ENCODE data around the gene RNF222.
"Not testable (repeated sequence)": the region's sequence is repeated elsewhere in the genome, so short reads cannot be mapped to it uniquely, and the experiment has no call there.

Gene RNF222

GRCh38 chr17:8353736-8354135 is 43.9 kb downstream of the RNF222 start:
- Mint-ChIP-seq H3K4me3 (no peak overlapping the region), H3K36me3 (peaks cover 4% of the 10 kb centered on the region), H3K4me1 (no peaks in the 10 kb centered on the region), H3K9me3 (no peaks in the 10 kb centered on the region), H3K27ac (no peak overlapping the region), H3K27me3 (peaks cover 22% of the 10 kb centered on the region)
- ATAC-seq: no peak

- no peaks in the 10 kb centered on the region for H3K4me1 Mint-ChIP-seq
- H3K9me3 Mint-ChIP-seq: no peaks in the 10 kb centered on the region
- H3K27ac Mint-ChIP-seq: no peak overlapping the region
- H3K4me3 Mint-ChIP-seq: no peak overlapping the region
- no peaks in the 10 kb centered on the region for H3K36me3 Mint-ChIP-seq
- peaks cover 48% of the 10 kb centered on the region for H3K27me3 Mint-ChIP-seq
- no peak for ATAC-seq
These were observed 47.3 kb downstream of the RNF222 start for GRCh38 chr17:8350339-8350738.

- H3K27me3 Mint-ChIP-seq: peaks cover 43% of the 10 kb centered on the region
- H3K4me1 Mint-ChIP-seq, H3K36me3 Mint-ChIP-seq, ATAC-seq, H3K4me3 Mint-ChIP-seq, H3K9me3 Mint-ChIP-seq, H3K27ac Mint-ChIP-seq: not testable (repeated sequence)
These were observed 50.6 kb downstream of the RNF222 start for GRCh38 chr17:8347001-8347400.

- Mint-ChIP-seq H3K4me1 (no peaks in the 10 kb centered on the region), H3K27me3 (peaks cover 43% of the 10 kb centered on the region), H3K27ac (no peak overlapping the region), H3K4me3 (no peak overlapping the region), H3K9me3 (no peaks in the 10 kb centered on the region), H3K36me3 (no peaks in the 10 kb centered on the region)
- no peak for ATAC-seq
These were observed 51.5 kb downstream of the RNF222 start for GRCh38 chr17:8345951-8346665.

- no peak for ATAC-seq
- H3K4me3 Mint-ChIP-seq: no peak overlapping the region
- H3K27ac Mint-ChIP-seq: no peak overlapping the region
- no peaks in the 10 kb centered on the region for H3K4me1 Mint-ChIP-seq
- no peaks in the 10 kb centered on the region for H3K9me3 Mint-ChIP-seq
- no peaks in the 10 kb centered on the region for H3K36me3 Mint-ChIP-seq
- peaks cover 38% of the 10 kb centered on the region for H3K27me3 Mint-ChIP-seq
These were observed 52.5 kb downstream of the RNF222 start for GRCh38 chr17:8345052-8345690.

GRCh38 chr17:8341456-8341855 is 56.2 kb downstream of the RNF222 start:
- no peak overlapping the region for H3K4me3 Mint-ChIP-seq
- no peak overlapping the region for H3K27ac Mint-ChIP-seq

More at GRCh38 chr17:8341456-8341855, 56.2 kb downstream of the RNF222 start:
- Mint-ChIP-seq H3K27me3 (peaks cover 15% of the 10 kb centered on the region), H3K4me1 (peaks cover 13% of the 10 kb centered on the region), H3K9me3 (no peaks in the 10 kb centered on the region), H3K36me3 (no peaks in the 10 kb centered on the region)
- no peak for ATAC-seq

All from stimulated activated memory B cell treated with anti-CD40 and anti-IgM and Interleukin-4, amounts not matched to agents 10 μg/mL and 1 μg/mL and 100 μg/mL, for 72 hours (primary cell).